ENCODE measurements around the gene CANX. TPM values are rescaled to one million over a fixed set of nuclear protein-coding genes. Genes with fewer than 3 reads are reported as not detected.

Gene CANX
- total and polyA plus RNA-seq, 2 of the 13 experiments (the other 11 are each of a cell fraction or from before 2014, with no cell fraction given) = 477 to 680 TPM

DNA sequence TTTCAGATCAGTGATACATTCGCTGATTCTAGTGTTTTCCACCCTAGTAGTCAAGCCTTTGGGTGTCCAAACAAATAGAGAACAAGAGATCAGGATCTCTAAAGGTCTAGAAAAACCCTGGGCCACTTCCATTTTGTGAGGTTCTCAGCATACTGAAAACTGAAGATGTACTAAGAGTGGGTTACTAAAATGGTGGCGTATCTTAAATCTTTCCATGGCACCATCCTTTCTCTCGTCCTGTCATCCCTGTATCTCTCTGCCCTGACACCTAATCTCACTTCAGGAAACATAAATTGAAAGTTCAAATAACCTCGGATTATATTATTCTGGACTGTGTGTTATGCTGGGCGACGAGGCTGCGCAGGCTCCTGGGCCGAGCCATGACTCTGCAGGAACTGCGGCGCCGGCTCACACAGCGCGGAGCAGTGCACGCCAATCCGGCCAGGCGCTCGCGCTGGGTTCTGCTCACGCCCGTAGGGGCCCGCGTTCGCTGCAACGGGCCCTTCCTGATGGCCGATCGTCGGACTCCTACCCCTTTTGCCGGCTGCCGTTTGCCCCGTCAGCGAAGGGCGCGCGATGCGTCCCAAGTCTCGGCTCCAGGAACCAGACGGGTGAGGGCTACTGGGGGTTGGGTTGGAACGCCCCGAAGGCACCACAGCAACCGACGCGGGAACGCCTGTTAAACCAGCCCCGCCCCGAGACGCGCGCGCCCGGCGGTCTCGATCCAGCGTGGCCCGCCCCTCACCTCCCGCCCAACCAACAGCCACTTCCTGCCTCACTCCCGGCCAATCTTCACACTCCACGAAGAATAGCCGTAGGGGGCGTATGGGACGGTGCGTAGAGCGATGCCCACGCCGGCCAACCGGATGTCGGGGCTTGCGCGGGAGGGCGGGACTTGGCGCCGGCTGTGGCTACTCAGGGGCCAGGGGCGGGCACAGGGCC, 503 bp upstream of the CANX start (continued):
- TF ChIP-seq NCOA5 (CRISPR knock-in tag; IDR thresholded peaks at IDR 0.05) (no peak), RORA (CRISPR knock-in tag; IDR thresholded peaks at IDR 0.05) (no peak), SOX6 (IDR thresholded peaks at IDR 0.05) (no peak), SOX6 (CRISPR knock-in tag; IDR thresholded peaks at IDR 0.05) (peak; percentile 61), ZNF441 (CRISPR knock-in tag; IDR thresholded peaks at IDR 0.05; ENCODE audit: borderline replicate concordance) (no peak), ZNF703 (CRISPR knock-in tag; IDR thresholded peaks at IDR 0.05; ENCODE audit: borderline replicate concordance) (no peak), RCOR2 (CRISPR knock-in tag; IDR thresholded peaks at IDR 0.05) (no peak), NCOA2 (CRISPR knock-in tag; IDR thresholded peaks at IDR 0.05) (no peak), PHF21A (CRISPR knock-in tag; IDR thresholded peaks at IDR 0.05) (peak; percentile 72), PHF8 (CRISPR knock-in tag; IDR thresholded peaks at IDR 0.05) (peak; percentile 84), ZNF138 (CRISPR knock-in tag; IDR thresholded peaks at IDR 0.05; ENCODE audit: low read depth) (0 out of 2 replicates have a peak, but pooled peaks have one; percentile 82), ZNF343 (CRISPR knock-in tag; IDR thresholded peaks at IDR 0.05) (no peak), ZNF549 (CRISPR knock-in tag; IDR thresholded peaks at IDR 0.05) (no peak), ZNF782 (CRISPR knock-in tag; IDR thresholded peaks at IDR 0.05; ENCODE audit: borderline replicate concordance) (no peak), PPARG (CRISPR knock-in tag; conservative IDR thresholded peaks at IDR 0.05) (no peak), SALL1 (CRISPR knock-in tag; IDR thresholded peaks at IDR 0.05) (peak; percentile 78), KLF13 (CRISPR knock-in tag; IDR thresholded peaks at IDR 0.05) (no peak; the same call in 1 of the 2 replicates), GPN1 (CRISPR knock-in tag; IDR thresholded peaks at IDR 0.05; ENCODE audit: borderline replicate concordance) (no peak), ZNF749 (CRISPR knock-in tag; IDR thresholded peaks at IDR 0.05; ENCODE audit: borderline replicate concordance) (no peak), ZNF260 (CRISPR knock-in tag; IDR thresholded peaks at IDR 0.05; ENCODE audit: borderline replicate concordance, low read depth) (no peak), ZNF788 (CRISPR knock-in tag; IDR thresholded peaks at IDR 0.05; ENCODE audit: borderline replicate concordance) (peak; percentile 82; the same call in 1 of the 2 replicates), ZNF709 (CRISPR knock-in tag; IDR thresholded peaks at IDR 0.05) (no peak)
- TF ChIP-seq, protein P1, sequence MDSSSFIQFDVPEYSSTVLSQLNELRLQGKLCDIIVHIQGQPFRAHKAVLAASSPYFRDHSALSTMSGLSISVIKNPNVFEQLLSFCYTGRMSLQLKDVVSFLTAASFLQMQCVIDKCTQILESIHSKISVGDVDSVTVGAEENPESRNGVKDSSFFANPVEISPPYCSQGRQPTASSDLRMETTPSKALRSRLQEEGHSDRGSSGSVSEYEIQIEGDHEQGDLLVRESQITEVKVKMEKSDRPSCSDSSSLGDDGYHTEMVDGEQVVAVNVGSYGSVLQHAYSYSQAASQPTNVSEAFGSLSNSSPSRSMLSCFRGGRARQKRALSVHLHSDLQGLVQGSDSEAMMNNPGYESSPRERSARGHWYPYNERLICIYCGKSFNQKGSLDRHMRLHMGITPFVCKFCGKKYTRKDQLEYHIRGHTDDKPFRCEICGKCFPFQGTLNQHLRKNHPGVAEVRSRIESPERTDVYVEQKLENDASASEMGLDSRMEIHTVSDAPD (CRISPR knock-in tag; IDR thresholded peaks at IDR 0.05) = peak; percentile 76; the same call in 1 of the 2 replicates
- TF ChIP-seq, protein P2, sequence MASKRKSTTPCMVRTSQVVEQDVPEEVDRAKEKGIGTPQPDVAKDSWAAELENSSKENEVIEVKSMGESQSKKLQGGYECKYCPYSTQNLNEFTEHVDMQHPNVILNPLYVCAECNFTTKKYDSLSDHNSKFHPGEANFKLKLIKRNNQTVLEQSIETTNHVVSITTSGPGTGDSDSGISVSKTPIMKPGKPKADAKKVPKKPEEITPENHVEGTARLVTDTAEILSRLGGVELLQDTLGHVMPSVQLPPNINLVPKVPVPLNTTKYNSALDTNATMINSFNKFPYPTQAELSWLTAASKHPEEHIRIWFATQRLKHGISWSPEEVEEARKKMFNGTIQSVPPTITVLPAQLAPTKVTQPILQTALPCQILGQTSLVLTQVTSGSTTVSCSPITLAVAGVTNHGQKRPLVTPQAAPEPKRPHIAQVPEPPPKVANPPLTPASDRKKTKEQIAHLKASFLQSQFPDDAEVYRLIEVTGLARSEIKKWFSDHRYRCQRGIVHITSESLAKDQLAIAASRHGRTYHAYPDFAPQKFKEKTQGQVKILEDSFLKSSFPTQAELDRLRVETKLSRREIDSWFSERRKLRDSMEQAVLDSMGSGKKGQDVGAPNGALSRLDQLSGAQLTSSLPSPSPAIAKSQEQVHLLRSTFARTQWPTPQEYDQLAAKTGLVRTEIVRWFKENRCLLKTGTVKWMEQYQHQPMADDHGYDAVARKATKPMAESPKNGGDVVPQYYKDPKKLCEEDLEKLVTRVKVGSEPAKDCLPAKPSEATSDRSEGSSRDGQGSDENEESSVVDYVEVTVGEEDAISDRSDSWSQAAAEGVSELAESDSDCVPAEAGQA (IDR thresholded peaks at IDR 0.05; ENCODE audit: low read depth) = peak; percentile 51
- TF ChIP-seq, protein P2 (CRISPR knock-in tag; IDR thresholded peaks at IDR 0.05; ENCODE audit: borderline replicate concordance) = no peak

Measured in HepG2 (cell line).